ENCODE data around the gene TMEM192.

DNA sequence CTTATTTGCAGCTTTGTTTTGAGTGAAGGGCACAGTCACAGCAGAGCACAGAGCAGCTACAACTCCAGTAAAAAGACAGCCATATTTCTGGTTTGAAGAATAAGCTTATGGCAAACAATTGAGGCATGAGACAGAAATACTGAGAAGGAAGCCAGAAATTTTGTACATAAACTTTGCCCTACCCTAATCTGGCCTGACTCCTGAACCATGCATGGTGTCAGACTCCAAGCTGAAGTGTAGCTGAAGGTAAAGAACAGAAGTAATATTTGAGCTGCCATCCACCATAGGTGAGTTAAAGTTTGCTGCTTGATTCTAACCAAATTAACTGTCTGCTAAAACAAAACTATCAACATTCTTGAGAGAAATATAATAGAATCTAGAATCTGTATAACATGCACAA is 24.5 kb upstream of the TMEM192 start:
- TF ChIP-seq, protein P1, sequence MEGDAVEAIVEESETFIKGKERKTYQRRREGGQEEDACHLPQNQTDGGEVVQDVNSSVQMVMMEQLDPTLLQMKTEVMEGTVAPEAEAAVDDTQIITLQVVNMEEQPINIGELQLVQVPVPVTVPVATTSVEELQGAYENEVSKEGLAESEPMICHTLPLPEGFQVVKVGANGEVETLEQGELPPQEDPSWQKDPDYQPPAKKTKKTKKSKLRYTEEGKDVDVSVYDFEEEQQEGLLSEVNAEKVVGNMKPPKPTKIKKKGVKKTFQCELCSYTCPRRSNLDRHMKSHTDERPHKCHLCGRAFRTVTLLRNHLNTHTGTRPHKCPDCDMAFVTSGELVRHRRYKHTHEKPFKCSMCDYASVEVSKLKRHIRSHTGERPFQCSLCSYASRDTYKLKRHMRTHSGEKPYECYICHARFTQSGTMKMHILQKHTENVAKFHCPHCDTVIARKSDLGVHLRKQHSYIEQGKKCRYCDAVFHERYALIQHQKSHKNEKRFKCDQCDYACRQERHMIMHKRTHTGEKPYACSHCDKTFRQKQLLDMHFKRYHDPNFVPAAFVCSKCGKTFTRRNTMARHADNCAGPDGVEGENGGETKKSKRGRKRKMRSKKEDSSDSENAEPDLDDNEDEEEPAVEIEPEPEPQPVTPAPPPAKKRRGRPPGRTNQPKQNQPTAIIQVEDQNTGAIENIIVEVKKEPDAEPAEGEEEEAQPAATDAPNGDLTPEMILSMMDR (conservative IDR thresholded peaks at IDR 0.05; ENCODE audit: low read length), result no peak
- TF ChIP-seq EZH2phosphoT487 (IDR thresholded peaks at IDR 0.05; ENCODE audit: borderline replicate concordance, low read depth, low read length), result no peak
